GM23338 (cell line): ENCODE measurements around the gene DSG1. TPM values are rescaled to one million over a fixed set of nuclear protein-coding genes. Genes with fewer than 3 reads are reported as not detected.

Experiments used
- ATAC-seq: fragments of 200-7000 bp; cut with Tn5 transposase; 3 replicates; pipeline ENCODE4 v1.9.1; 2020
- DNase-seq: peaks from one replicate; pipeline ENCODE4 v3.0.0-alpha.2; 2015; ENCODE audit warnings: low spot score
- H2AFZ ChIP-seq: fragments of 200-600 bp; sonication (generic); 2 replicates; pipeline ENCODE4 v1.8.0; 2016; ENCODE audit warnings: antibody characterized with exemption, mild to moderate bottlenecking, moderate library complexity
- H3F3A ChIP-seq: fragments of 200-600 bp; sonication (generic); replicated peaks from 2 replicates; pipeline ENCODE4 v1.8.0; 2017; ENCODE audit warnings: antibody characterized with exemption, mixed run types, low read depth
- H3K27ac ChIP-seq: fragments of 200-600 bp; sonication (generic); 2 replicates; pipeline ENCODE4 v1.6.1; 2016; ENCODE audit warnings: low read depth
- H3K27me3 ChIP-seq: fragments of 200-600 bp; sonication (generic); 2 replicates; pipeline ENCODE4 v1.8.0; 2016; ENCODE audit warnings: mild to moderate bottlenecking, mixed run types, moderate library complexity; ENCODE audit not compliant: insufficient read depth
- H3K36me3 ChIP-seq: fragments of 200-600 bp; sonication (generic); 2 replicates; pipeline ENCODE4 v1.8.0; 2016; ENCODE audit warnings: mild to moderate bottlenecking; ENCODE audit not compliant: insufficient read depth
- H3K4me1 ChIP-seq: fragments of 200-600 bp; sonication (generic); 2 replicates; pipeline ENCODE4 v1.8.0; 2016; ENCODE audit warnings: mild to moderate bottlenecking, moderate library complexity; ENCODE audit not compliant: insufficient read depth
- H3K4me2 ChIP-seq: fragments of 200-600 bp; sonication (generic); 2 replicates; pipeline ENCODE4 v1.7.1; 2017; ENCODE audit warnings: mixed run types
- H3K4me3 ChIP-seq: fragments of 200-600 bp; sonication (generic); 2 replicates; pipeline ENCODE4 v1.6.1; 2016; ENCODE audit warnings: mixed run types
- H3K79me2 ChIP-seq: fragments of 200-600 bp; sonication (generic); replicated peaks from 2 replicates; pipeline ENCODE4 v1.8.0; 2017; ENCODE audit warnings: mild to moderate bottlenecking; ENCODE audit not compliant: insufficient read depth
- H3K9me2 ChIP-seq: fragments of 200-600 bp; sonication (generic); 2 replicates; pipeline ENCODE4 v1.8.0; 2017; ENCODE audit not compliant: insufficient read depth
- H4K20me1 ChIP-seq: fragments of 200-600 bp; sonication (generic); replicated peaks from 2 replicates; pipeline ENCODE4 v1.8.0; 2017; ENCODE audit warnings: mild to moderate bottlenecking; ENCODE audit not compliant: insufficient read depth
- H3K27ac Mint-ChIP-seq: 2 replicates; pipeline ENCODE4 v1.8.0; 2020; ENCODE audit warnings: inconsistent platforms, mild to moderate bottlenecking, moderate library complexity, mixed read lengths
- H3K27me3 Mint-ChIP-seq: 3 replicates; pipeline ENCODE4 v1.8.0; 2022; ENCODE audit warnings: low read depth, mild to moderate bottlenecking, moderate library complexity, mixed read lengths, inconsistent platforms; ENCODE audit not compliant: insufficient read depth, poor library complexity
- H3K36me3 Mint-ChIP-seq: 3 replicates; pipeline ENCODE4 v1.8.0; 2021; ENCODE audit warnings: low read depth, mild to moderate bottlenecking, inconsistent platforms, moderate library complexity, mixed read lengths
- H3K4me1 Mint-ChIP-seq: 3 replicates; pipeline ENCODE4 v1.8.0; 2020; ENCODE audit warnings: mild to moderate bottlenecking, inconsistent platforms, mixed read lengths
- H3K4me3 Mint-ChIP-seq: 3 replicates; pipeline ENCODE4 v1.8.0; 2021; ENCODE audit warnings: moderate library complexity, mild to moderate bottlenecking, inconsistent platforms, mixed read lengths
- H3K9me3 Mint-ChIP-seq: 3 replicates; pipeline ENCODE4 v1.8.0; 2020; ENCODE audit warnings: moderate library complexity, mild to moderate bottlenecking, inconsistent platforms, mixed read lengths
- CREB1 ChIP-seq: fragments of 250-450 bp; sonication (Bioruptor Pico); IDR thresholded peaks from 2 replicates; pipeline ENCODE4 v1.5.0; 2020; ENCODE audit warnings: low read depth, mild to moderate bottlenecking, moderate library complexity
- EZH2 ChIP-seq: fragments of 200-600 bp; sonication (generic); IDR thresholded peaks from one replicate; pipeline ENCODE4 v1.8.0; 2017; ENCODE audit warnings: antibody characterized with exemption, mild to moderate bottlenecking, low read depth; ENCODE audit not compliant: unreplicated experiment
- EZH2phosphoT487 ChIP-seq: fragments of 200-600 bp; sonication (generic); IDR thresholded peaks from one replicate; pipeline ENCODE4 v1.8.1; 2018; ENCODE audit warnings: antibody characterized with exemption; ENCODE audit not compliant: unreplicated experiment
- ZNF114 ChIP-seq: fragments of 250-450 bp; sonication (Bioruptor Pico); IDR thresholded peaks from 2 replicates; pipeline ENCODE4 v1.5.0; 2020; ENCODE audit warnings: mild to moderate bottlenecking, moderate library complexity
- ZNF331 ChIP-seq: fragments of 250-450 bp; sonication (Bioruptor Pico); IDR thresholded peaks from 2 replicates; pipeline ENCODE4 v1.5.0; 2020; ENCODE audit warnings: low read depth, mild to moderate bottlenecking, moderate library complexity
- polyA plus RNA-seq: library from polyadenylated mRNA; unstranded; fragments of >200 nt; fragmentation: Nextera tagmentation; extraction: Ambion mirVana; gene quantifications from 2 replicates; pipeline ENCODE4 v1.2.1, GENCODE V29; 2016
- total RNA-seq: library from RNA; depleted of rRNA; stranded (reverse); fragments of >200 nt; shearing (Covaris generic); gene quantifications from 2 replicates; pipeline ENCODE4 v1.2.3, GENCODE V29; 2014
- TF ChIP-seq, protein P1 (sequence below): fragments of 250-450 bp; sonication (Bioruptor Pico); IDR thresholded peaks from 2 replicates; pipeline ENCODE4 v1.5.0; 2020; ENCODE audit warnings: mild to moderate bottlenecking, moderate library complexity
- TF ChIP-seq, protein P2 (sequence below): IDR thresholded peaks from 2 replicates; pipeline ENCODE4 v1.6.1; 2016; ENCODE audit warnings: antibody characterized with exemption

DSG1 gene
- total and polyA plus RNA-seq, 2 experiments from 2014 or later: not detected

DNA sequence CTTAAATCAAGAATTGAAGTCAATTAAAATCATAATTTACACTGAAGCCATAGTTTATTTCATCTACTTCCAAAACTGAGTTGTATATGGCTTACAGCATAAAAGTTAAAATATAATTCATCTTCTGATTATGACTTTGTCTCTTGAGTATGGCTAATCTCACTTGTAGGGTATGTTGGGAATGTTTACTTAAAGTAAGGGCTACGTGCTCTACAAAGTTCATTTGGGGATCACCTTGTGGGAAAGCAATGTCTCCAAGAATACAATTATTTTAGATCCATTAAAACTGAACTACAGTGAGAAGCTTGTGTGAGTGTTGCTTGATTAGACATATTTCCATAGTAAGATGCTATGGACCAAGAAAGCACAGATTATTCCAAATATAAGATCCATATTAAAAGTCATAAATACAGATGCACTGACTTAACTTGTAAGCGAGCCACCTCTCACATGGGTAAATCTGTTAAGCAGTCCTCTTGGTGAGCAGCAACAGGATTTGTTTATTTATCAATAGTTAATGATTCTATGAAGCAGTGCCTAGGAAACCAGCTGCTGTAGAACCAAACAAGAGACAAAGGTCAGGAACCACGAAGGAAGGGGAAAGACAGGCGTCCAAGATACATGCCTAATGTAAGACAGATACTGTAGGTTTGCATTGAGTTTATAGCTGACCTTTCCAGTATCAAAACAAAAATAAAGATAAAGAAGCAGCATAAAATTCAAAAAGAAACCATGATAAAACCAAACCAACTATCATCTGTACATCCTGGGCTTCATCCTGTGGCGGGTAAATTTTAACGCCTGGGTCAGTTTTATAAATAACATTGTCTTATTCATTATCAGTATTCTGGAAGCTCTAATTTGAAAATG is 83.4 kb downstream of the DSG1 start:
- no peaks in the 10 kb centered on the region for H3K27me3 ChIP-seq
- no peaks in the 10 kb centered on the region for H3F3A ChIP-seq
- no peaks in the 10 kb centered on the region for H3K9me2 ChIP-seq
- H2AFZ ChIP-seq: no peak overlapping the region
- Mint-ChIP-seq H3K4me3 (no peak overlapping the region), H3K9me3 (no peaks in the 10 kb centered on the region), H3K27me3 (no peaks in the 10 kb centered on the region), H3K4me1 (no peaks in the 10 kb centered on the region), H3K27ac (no peak overlapping the region), H3K36me3 (no peaks in the 10 kb centered on the region)
- H3K27ac ChIP-seq: no peak overlapping the region
- DNase-seq (no peak), ATAC-seq (no peak)
- no peaks in the 10 kb centered on the region for H3K36me3 ChIP-seq
- H4K20me1 ChIP-seq: no peaks in the 10 kb centered on the region
- no peaks in the 10 kb centered on the region for H3K79me2 ChIP-seq
- H3K4me3 ChIP-seq: no peak overlapping the region
- no peaks in the 10 kb centered on the region for H3K4me1 ChIP-seq
- H3K4me2 ChIP-seq: no peak overlapping the region
- TF ChIP-seq, protein P1, sequence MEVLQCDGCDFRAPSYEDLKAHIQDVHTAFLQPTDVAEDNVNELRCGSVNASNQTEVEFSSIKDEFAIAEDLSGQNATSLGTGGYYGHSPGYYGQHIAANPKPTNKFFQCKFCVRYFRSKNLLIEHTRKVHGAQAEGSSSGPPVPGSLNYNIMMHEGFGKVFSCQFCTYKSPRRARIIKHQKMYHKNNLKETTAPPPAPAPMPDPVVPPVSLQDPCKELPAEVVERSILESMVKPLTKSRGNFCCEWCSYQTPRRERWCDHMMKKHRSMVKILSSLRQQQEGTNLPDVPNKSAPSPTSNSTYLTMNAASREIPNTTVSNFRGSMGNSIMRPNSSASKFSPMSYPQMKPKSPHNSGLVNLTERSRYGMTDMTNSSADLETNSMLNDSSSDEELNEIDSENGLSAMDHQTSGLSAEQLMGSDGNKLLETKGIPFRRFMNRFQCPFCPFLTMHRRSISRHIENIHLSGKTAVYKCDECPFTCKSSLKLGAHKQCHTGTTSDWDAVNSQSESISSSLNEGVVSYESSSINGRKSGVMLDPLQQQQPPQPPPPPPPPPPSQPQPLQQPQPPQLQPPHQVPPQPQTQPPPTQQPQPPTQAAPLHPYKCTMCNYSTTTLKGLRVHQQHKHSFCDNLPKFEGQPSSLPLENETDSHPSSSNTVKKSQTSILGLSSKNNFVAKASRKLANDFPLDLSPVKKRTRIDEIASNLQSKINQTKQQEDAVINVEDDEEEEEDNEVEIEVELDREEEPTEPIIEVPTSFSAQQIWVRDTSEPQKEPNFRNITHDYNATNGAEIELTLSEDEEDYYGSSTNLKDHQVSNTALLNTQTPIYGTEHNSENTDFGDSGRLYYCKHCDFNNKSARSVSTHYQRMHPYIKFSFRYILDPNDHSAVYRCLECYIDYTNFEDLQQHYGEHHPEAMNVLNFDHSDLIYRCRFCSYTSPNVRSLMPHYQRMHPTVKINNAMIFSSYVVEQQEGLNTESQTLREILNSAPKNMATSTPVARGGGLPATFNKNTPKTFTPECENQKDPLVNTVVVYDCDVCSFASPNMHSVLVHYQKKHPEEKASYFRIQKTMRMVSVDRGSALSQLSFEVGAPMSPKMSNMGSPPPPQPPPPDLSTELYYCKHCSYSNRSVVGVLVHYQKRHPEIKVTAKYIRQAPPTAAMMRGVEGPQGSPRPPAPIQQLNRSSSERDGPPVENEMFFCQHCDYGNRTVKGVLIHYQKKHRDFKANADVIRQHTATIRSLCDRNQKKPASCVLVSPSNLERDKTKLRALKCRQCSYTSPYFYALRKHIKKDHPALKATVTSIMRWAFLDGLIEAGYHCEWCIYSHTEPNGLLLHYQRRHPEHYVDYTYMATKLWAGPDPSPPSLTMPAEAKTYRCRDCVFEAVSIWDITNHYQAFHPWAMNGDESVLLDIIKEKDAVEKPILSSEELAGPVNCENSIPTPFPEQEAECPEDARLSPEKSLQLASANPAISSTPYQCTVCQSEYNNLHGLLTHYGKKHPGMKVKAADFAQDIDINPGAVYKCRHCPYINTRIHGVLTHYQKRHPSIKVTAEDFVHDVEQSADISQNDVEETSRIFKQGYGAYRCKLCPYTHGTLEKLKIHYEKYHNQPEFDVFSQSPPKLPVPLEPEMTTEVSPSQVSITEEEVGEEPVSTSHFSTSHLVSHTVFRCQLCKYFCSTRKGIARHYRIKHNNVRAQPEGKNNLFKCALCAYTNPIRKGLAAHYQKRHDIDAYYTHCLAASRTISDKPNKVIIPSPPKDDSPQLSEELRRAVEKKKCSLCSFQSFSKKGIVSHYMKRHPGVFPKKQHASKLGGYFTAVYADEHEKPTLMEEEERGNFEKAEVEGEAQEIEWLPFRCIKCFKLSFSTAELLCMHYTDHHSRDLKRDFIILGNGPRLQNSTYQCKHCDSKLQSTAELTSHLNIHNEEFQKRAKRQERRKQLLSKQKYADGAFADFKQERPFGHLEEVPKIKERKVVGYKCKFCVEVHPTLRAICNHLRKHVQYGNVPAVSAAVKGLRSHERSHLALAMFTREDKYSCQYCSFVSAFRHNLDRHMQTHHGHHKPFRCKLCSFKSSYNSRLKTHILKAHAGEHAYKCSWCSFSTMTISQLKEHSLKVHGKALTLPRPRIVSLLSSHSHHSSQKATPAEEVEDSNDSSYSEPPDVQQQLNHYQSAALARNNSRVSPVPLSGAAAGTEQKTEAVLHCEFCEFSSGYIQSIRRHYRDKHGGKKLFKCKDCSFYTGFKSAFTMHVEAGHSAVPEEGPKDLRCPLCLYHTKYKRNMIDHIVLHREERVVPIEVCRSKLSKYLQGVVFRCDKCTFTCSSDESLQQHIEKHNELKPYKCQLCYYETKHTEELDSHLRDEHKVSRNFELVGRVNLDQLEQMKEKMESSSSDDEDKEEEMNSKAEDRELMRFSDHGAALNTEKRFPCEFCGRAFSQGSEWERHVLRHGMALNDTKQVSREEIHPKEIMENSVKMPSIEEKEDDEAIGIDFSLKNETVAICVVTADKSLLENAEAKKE: no peak

GRCh38 chr18:31402026-31402373 is 84.0 kb downstream of the DSG1 start:
- Mint-ChIP-seq H3K27ac (no peak overlapping the region), H3K4me3 (no peak overlapping the region), H3K27me3 (no peaks in the 10 kb centered on the region), H3K36me3 (no peaks in the 10 kb centered on the region), H3K4me1 (no peaks in the 10 kb centered on the region), H3K9me3 (no peaks in the 10 kb centered on the region)
- no peaks in the 10 kb centered on the region for H3F3A ChIP-seq
- no peak overlapping the region for H3K27ac ChIP-seq
- ATAC-seq (no peak), DNase-seq (no peak)
- no peak overlapping the region for H2AFZ ChIP-seq
- H3K4me3 ChIP-seq: no peak overlapping the region
- no peaks in the 10 kb centered on the region for H3K36me3 ChIP-seq
- no peaks in the 10 kb centered on the region for H3K9me2 ChIP-seq
- H3K4me1 ChIP-seq: no peaks in the 10 kb centered on the region
- H4K20me1 ChIP-seq: no peaks in the 10 kb centered on the region
- no peaks in the 10 kb centered on the region for H3K79me2 ChIP-seq
- no peak overlapping the region for H3K4me2 ChIP-seq
- no peaks in the 10 kb centered on the region for H3K27me3 ChIP-seq
- TF ChIP-seq, protein P2, sequence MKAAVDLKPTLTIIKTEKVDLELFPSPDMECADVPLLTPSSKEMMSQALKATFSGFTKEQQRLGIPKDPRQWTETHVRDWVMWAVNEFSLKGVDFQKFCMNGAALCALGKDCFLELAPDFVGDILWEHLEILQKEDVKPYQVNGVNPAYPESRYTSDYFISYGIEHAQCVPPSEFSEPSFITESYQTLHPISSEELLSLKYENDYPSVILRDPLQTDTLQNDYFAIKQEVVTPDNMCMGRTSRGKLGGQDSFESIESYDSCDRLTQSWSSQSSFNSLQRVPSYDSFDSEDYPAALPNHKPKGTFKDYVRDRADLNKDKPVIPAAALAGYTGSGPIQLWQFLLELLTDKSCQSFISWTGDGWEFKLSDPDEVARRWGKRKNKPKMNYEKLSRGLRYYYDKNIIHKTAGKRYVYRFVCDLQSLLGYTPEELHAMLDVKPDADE: no peak
- no peak for TF ChIP-seq EZH2phosphoT487
- TF ChIP-seq ZNF114 (CRISPR knock-in tag): no peak
- TF ChIP-seq EZH2: no peak
- TF ChIP-seq CREB1: no peak
- no peak for TF ChIP-seq ZNF331 (CRISPR knock-in tag)
